Astrocyte (in vitro differentiated cells and primary cell): ENCODE data around the gene IL9. TPM values are rescaled to one million over a fixed set of nuclear protein-coding genes. Genes with fewer than 3 reads are reported as not detected.

Experiments
- DNase-seq: peaks from one replicate; pipeline ENCODE4 v3.0.0-alpha.2; 2010; ENCODE audit warnings: low read depth
- FAIRE-seq: peaks from 2 replicates; lab custom pipeline; 2011; peaks lifted over from hg19 to GRCh38; lab: Jason Lieb, UNC
- H2AFZ ChIP-seq: 2 replicates; pipeline ENCODE4 v1.6.0; 2012; ENCODE audit warnings: low read depth, low read length, inconsistent platforms
- H3K27ac ChIP-seq: 2 replicates; pipeline ENCODE4 v1.5.1; 2011; ENCODE audit warnings: low read depth, low read length, inconsistent platforms
- H3K27me3 ChIP-seq: 2 replicates; pipeline ENCODE4 v1.6.0; 2011; ENCODE audit warnings: low read length, inconsistent platforms; ENCODE audit not compliant: insufficient read depth
- H3K36me3 ChIP-seq: 2 replicates; pipeline ENCODE4 v1.5.1; 2011; ENCODE audit warnings: low read length, inconsistent platforms; ENCODE audit not compliant: insufficient read depth
- H3K4me1 ChIP-seq: 2 replicates; pipeline ENCODE4 v1.5.1; 2011; ENCODE audit warnings: low read length, inconsistent platforms; ENCODE audit not compliant: insufficient read depth
- H3K4me2 ChIP-seq: 2 replicates; pipeline ENCODE4 v1.6.0; 2012; ENCODE audit warnings: low read length, inconsistent platforms
- H3K4me3 ChIP-seq: 2 replicates; pipeline ENCODE4 v1.5.1; 2011; ENCODE audit warnings: low read depth, mild to moderate bottlenecking, low read length, inconsistent platforms; ENCODE audit not compliant: insufficient read depth
- H3K79me2 ChIP-seq: 2 replicates; pipeline ENCODE4 v1.6.0; 2012; ENCODE audit warnings: mild to moderate bottlenecking, low read length, inconsistent platforms; ENCODE audit not compliant: insufficient read depth
- H3K9ac ChIP-seq: 2 replicates; pipeline ENCODE4 v1.6.0; 2012; ENCODE audit warnings: mild to moderate bottlenecking, low read length, inconsistent platforms
- H3K9me3 ChIP-seq: 2 replicates; pipeline ENCODE4 v1.5.1; 2012; ENCODE audit warnings: low read depth, mild to moderate bottlenecking, low read length, inconsistent platforms; ENCODE audit not compliant: insufficient read depth
- H4K20me1 ChIP-seq: 2 replicates; pipeline ENCODE4 v1.6.0; 2012; ENCODE audit warnings: low read length, inconsistent platforms; ENCODE audit not compliant: insufficient read depth
- H3K27ac Mint-ChIP-seq: one replicate; pipeline ENCODE4 v1.8.0; 2021; ENCODE audit warnings: mild to moderate bottlenecking, mixed read lengths; ENCODE audit not compliant: unreplicated experiment
- H3K27me3 Mint-ChIP-seq: one replicate; pipeline ENCODE4 v1.8.0; 2021; ENCODE audit warnings: low read depth, mixed read lengths; ENCODE audit not compliant: unreplicated experiment
- H3K36me3 Mint-ChIP-seq: one replicate; pipeline ENCODE4 v1.8.0; 2021; ENCODE audit warnings: low read depth, mixed read lengths; ENCODE audit not compliant: unreplicated experiment
- H3K4me1 Mint-ChIP-seq: one replicate; pipeline ENCODE4 v1.8.0; 2021; ENCODE audit warnings: low read depth, mixed read lengths; ENCODE audit not compliant: unreplicated experiment
- H3K4me3 Mint-ChIP-seq: one replicate; pipeline ENCODE4 v1.8.0; 2021; ENCODE audit warnings: mild to moderate bottlenecking, moderate library complexity, mixed read lengths; ENCODE audit not compliant: unreplicated experiment
- H3K9me3 Mint-ChIP-seq: one replicate; pipeline ENCODE4 v1.8.0; 2021; ENCODE audit warnings: mild to moderate bottlenecking, mixed read lengths; ENCODE audit not compliant: unreplicated experiment
- EZH2 ChIP-seq: IDR thresholded peaks from 2 replicates; pipeline ENCODE4 v1.6.1; 2012; ENCODE audit warnings: mild to moderate bottlenecking, low read length, inconsistent platforms; ENCODE audit not compliant: insufficient read depth
- total RNA-seq: library from RNA; stranded (reverse); gene quantifications from 2 replicates; pipeline ENCODE4 v1.2.1, GENCODE V29; 2021
- TF ChIP-seq, protein P1 (sequence below): IDR thresholded peaks from 2 replicates; pipeline ENCODE4 v1.5.1; 2011; ENCODE audit warnings: low read depth, mild to moderate bottlenecking, inconsistent platforms, low read length, moderate library complexity; ENCODE audit not compliant: insufficient read depth

The IL9 gene
- total RNA-seq, 1 donor from 2014 or later: not detected

DNA sequence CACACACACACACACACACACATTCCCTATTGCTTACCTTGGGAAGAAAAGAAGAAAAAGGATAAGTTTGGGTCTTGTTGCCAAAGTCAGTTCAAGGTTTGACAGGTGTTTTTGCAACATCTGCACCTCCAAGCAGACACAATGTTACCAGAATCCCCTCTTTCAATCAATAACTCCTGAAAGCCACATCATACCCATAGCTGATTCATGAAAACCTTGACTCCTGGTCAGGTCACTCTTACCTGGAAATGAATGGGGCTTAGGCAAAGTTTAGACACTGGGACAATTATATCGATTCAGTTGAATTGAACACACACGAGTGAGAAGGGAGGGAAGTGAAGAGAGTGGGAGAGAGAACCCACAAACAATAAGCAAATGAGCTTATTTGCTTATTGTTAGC is 27.0 kb downstream of the IL9 start:
- TF ChIP-seq, protein P1, sequence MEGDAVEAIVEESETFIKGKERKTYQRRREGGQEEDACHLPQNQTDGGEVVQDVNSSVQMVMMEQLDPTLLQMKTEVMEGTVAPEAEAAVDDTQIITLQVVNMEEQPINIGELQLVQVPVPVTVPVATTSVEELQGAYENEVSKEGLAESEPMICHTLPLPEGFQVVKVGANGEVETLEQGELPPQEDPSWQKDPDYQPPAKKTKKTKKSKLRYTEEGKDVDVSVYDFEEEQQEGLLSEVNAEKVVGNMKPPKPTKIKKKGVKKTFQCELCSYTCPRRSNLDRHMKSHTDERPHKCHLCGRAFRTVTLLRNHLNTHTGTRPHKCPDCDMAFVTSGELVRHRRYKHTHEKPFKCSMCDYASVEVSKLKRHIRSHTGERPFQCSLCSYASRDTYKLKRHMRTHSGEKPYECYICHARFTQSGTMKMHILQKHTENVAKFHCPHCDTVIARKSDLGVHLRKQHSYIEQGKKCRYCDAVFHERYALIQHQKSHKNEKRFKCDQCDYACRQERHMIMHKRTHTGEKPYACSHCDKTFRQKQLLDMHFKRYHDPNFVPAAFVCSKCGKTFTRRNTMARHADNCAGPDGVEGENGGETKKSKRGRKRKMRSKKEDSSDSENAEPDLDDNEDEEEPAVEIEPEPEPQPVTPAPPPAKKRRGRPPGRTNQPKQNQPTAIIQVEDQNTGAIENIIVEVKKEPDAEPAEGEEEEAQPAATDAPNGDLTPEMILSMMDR: no peak
- TF ChIP-seq EZH2: no peak
- Histone ChIP-seq H2AFZ (no peak overlapping the region), H4K20me1 (no peaks in the 10 kb centered on the region), H3K9me3 (no peaks in the 10 kb centered on the region), H3K27me3 (peaks cover 15% of the 10 kb centered on the region), H3K4me1 (no peaks in the 10 kb centered on the region), H3K79me2 (no peaks in the 10 kb centered on the region), H3K27ac (no peak overlapping the region), H3K9ac (no peak overlapping the region), H3K4me2 (no peak overlapping the region), H3K36me3 (no peaks in the 10 kb centered on the region), H3K4me3 (no peak overlapping the region)
- Mint-ChIP-seq H3K36me3 (no peaks in the 10 kb centered on the region), H3K4me3 (no peak overlapping the region), H3K27me3 (peaks cover 38% of the 10 kb centered on the region), H3K9me3 (peaks cover 2% of the 10 kb centered on the region), H3K4me1 (no peaks in the 10 kb centered on the region), H3K27ac (no peak overlapping the region)
- FAIRE-seq: no peak
- DNase-seq: no peak

DNA sequence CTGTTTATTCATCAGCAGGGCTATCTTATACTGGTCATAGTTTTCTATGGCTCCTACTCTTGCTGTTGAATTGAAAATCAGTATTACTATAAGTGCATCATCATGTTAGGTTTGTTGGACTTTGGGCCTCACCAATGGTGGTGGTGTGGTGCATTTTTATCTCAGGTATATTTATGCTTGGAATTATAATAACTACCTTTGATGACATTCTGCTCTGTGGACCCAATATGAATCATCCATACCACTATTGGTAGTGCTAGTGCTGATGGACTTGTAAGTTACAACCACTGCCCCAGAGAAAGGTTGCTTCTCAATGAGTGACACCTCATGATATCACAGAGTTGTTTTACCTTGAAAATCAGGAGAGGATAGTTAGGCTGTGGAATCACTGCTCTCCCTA is 28.0 kb downstream of the IL9 start:
- no peak overlapping the region for H3K4me3 ChIP-seq
- Mint-ChIP-seq H3K36me3 (no peaks in the 10 kb centered on the region), H3K4me1 (no peaks in the 10 kb centered on the region), H3K27me3 (peaks cover 38% of the 10 kb centered on the region), H3K9me3 (peaks cover 3% of the 10 kb centered on the region), H3K27ac (no peak overlapping the region), H3K4me3 (no peak overlapping the region)
- DNase-seq: no peak
- no peaks in the 10 kb centered on the region for H3K36me3 ChIP-seq
- H3K27me3 ChIP-seq: peaks cover 13% of the 10 kb centered on the region
- no peaks in the 10 kb centered on the region for H4K20me1 ChIP-seq
- H3K79me2 ChIP-seq: no peaks in the 10 kb centered on the region
- FAIRE-seq: peak; percentile 34
- H3K4me2 ChIP-seq: no peak overlapping the region
- no peak for TF ChIP-seq EZH2
- TF ChIP-seq, protein P1: no peak
- H2AFZ ChIP-seq: no peak overlapping the region
- no peaks in the 10 kb centered on the region for H3K4me1 ChIP-seq
- H3K9ac ChIP-seq: no peak overlapping the region
- H3K27ac ChIP-seq: no peak overlapping the region
- H3K9me3 ChIP-seq: no peaks in the 10 kb centered on the region

DNA sequence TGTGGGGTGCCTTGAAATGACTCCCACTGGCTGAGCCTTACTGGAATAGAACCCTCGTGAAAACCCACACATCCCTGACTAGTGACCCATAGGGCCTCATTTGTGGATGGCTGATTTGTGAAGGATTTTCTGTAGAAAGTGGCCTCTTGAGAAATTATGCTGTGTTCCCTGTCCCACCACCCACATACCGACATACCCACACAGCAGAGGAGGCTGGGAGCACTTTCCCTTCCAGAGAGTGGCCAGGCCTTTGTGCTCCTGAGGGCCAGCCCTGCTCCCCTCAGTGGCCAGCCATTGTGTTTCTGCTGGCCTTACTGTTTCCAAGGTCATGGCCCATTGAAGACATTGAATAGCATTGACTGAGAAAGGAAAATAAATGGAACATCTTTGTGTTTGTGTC is 29.6 kb downstream of the IL9 start:
- Histone ChIP-seq H3K27me3 (peaks cover 17% of the 10 kb centered on the region), H3K9ac (no peak overlapping the region), H3K4me1 (no peaks in the 10 kb centered on the region), H2AFZ (no peak overlapping the region), H3K27ac (no peak overlapping the region), H3K79me2 (no peaks in the 10 kb centered on the region), H4K20me1 (no peaks in the 10 kb centered on the region), H3K9me3 (no peaks in the 10 kb centered on the region), H3K4me3 (no peak overlapping the region), H3K36me3 (no peaks in the 10 kb centered on the region), H3K4me2 (no peak overlapping the region)
- H3K4me3 Mint-ChIP-seq: no peak overlapping the region
- no peaks in the 10 kb centered on the region for H3K4me1 Mint-ChIP-seq
- no peak for DNase-seq
- peaks cover 39% of the 10 kb centered on the region for H3K27me3 Mint-ChIP-seq
- FAIRE-seq: no peak
- H3K36me3 Mint-ChIP-seq: no peaks in the 10 kb centered on the region
- peaks cover 3% of the 10 kb centered on the region for H3K9me3 Mint-ChIP-seq
- no peak overlapping the region for H3K27ac Mint-ChIP-seq
- TF ChIP-seq, protein P1: no peak
- TF ChIP-seq EZH2: no peak
